HUES6 (cell line): ENCODE results near the gene XYLB.
"Not testable (repeated sequence)": the region's sequence is repeated elsewhere in the genome, so short reads cannot be mapped to it uniquely, and the experiment has no call there.

Experiments
- H3K27ac ChIP-seq: 2 replicates; pipeline ENCODE4 v1.7.0; 2013; ENCODE audit warnings: low read depth, mild to moderate bottlenecking, low read length, inconsistent platforms
- H3K27me3 ChIP-seq: 2 replicates; pipeline ENCODE4 v1.6.1; 2013; ENCODE audit warnings: low read length; ENCODE audit not compliant: control insufficient read depth, insufficient read depth
- H3K36me3 ChIP-seq: 2 replicates; pipeline ENCODE4 v1.6.1; 2013; ENCODE audit warnings: low read length; ENCODE audit not compliant: control insufficient read depth, insufficient read depth
- H3K4me1 ChIP-seq: 2 replicates; pipeline ENCODE4 v1.6.1; 2013; ENCODE audit warnings: low read length; ENCODE audit not compliant: control insufficient read depth, insufficient read depth
- H3K4me3 ChIP-seq: 2 replicates; pipeline ENCODE4 v1.5.1; 2013; ENCODE audit warnings: low read depth, low read length
- H3K9ac ChIP-seq: one replicate; pipeline ENCODE4 v1.6.1; 2013; ENCODE audit warnings: mild to moderate bottlenecking, low read length
- H3K9me3 ChIP-seq: 2 replicates; pipeline ENCODE4 v1.6.1; 2013; ENCODE audit warnings: low read depth, low read length; ENCODE audit not compliant: control insufficient read depth, insufficient read depth

Gene XYLB

GRCh38 chr3:38313695-38314094, 32.9 kb upstream of the XYLB start:
- no peak overlapping the region for H3K4me3 ChIP-seq
- no peaks in the 10 kb centered on the region for H3K9me3 ChIP-seq
- H3K36me3 ChIP-seq = no peaks in the 10 kb centered on the region
- H3K27ac ChIP-seq = no peak overlapping the region
- no peak overlapping the region for H3K9ac ChIP-seq
- no peaks in the 10 kb centered on the region; the same call in 1 of the 2 replicates for H3K27me3 ChIP-seq
- peaks cover 3% of the 10 kb centered on the region; the same call in 1 of the 2 replicates for H3K4me1 ChIP-seq

- H3K4me3 ChIP-seq = no peak overlapping the region
- H3K27ac ChIP-seq = no peak overlapping the region
- no peaks in the 10 kb centered on the region; the same call in 1 of the 2 replicates for H3K27me3 ChIP-seq
- no peak overlapping the region for H3K9ac ChIP-seq
- peaks cover 3% of the 10 kb centered on the region; the same call in 1 of the 2 replicates for H3K4me1 ChIP-seq
- no peaks in the 10 kb centered on the region for H3K9me3 ChIP-seq
- H3K36me3 ChIP-seq = no peaks in the 10 kb centered on the region
These were observed 32.3 kb upstream of the XYLB start for GRCh38 chr3:38314112-38314763.

- peaks cover 3% of the 10 kb centered on the region; the same call in 1 of the 2 replicates for H3K4me1 ChIP-seq
- H3K4me3 ChIP-seq = no peak overlapping the region
- H3K9ac ChIP-seq = no peak overlapping the region
- no peaks in the 10 kb centered on the region for H3K27me3 ChIP-seq
- no peak overlapping the region for H3K27ac ChIP-seq
- no peaks in the 10 kb centered on the region for H3K9me3 ChIP-seq
- H3K36me3 ChIP-seq = no peaks in the 10 kb centered on the region
These were observed 31.7 kb upstream of the XYLB start for GRCh38 chr3:38314764-38315487.

- no peaks in the 10 kb centered on the region for H3K9me3 ChIP-seq
- no peak overlapping the region for H3K9ac ChIP-seq
- H3K4me3 ChIP-seq = no peak overlapping the region
- H3K27me3 ChIP-seq = no peaks in the 10 kb centered on the region
- no peaks in the 10 kb centered on the region for H3K36me3 ChIP-seq
- peaks cover 3% of the 10 kb centered on the region; the same call in 1 of the 2 replicates for H3K4me1 ChIP-seq
- H3K27ac ChIP-seq = no peak overlapping the region
These were observed 30.9 kb upstream of the XYLB start for GRCh38 chr3:38315488-38316230.

- peaks cover 3% of the 10 kb centered on the region; the same call in 1 of the 2 replicates for H3K4me1 ChIP-seq
- H3K27ac ChIP-seq = no peak overlapping the region
- no peaks in the 10 kb centered on the region for H3K27me3 ChIP-seq
- no peaks in the 10 kb centered on the region for H3K9me3 ChIP-seq
- H3K9ac ChIP-seq = no peak overlapping the region
- H3K4me3 ChIP-seq = no peak overlapping the region
- H3K36me3 ChIP-seq = no peaks in the 10 kb centered on the region
These were observed 30.0 kb upstream of the XYLB start for GRCh38 chr3:38316356-38317191.

- no peak overlapping the region for H3K9ac ChIP-seq
- H3K27me3 ChIP-seq = no peaks in the 10 kb centered on the region
- no peak overlapping the region for H3K4me3 ChIP-seq
- peaks cover 3% of the 10 kb centered on the region; the same call in 1 of the 2 replicates for H3K4me1 ChIP-seq
- H3K36me3 ChIP-seq = no peaks in the 10 kb centered on the region
- H3K27ac ChIP-seq = no peak overlapping the region
- H3K9me3 ChIP-seq = no peaks in the 10 kb centered on the region
These were observed 29.3 kb upstream of the XYLB start for GRCh38 chr3:38317192-38317759.

GRCh38 chr3:38318766-38319671, 27.6 kb upstream of the XYLB start:
- Histone ChIP-seq H3K4me3 (no peak overlapping the region), H3K4me1 (peaks cover 3% of the 10 kb centered on the region; the same call in 1 of the 2 replicates)

GRCh38 chr3:38320638-38321037, 25.9 kb upstream of the XYLB start:
- H3K9me3 ChIP-seq, H3K4me3 ChIP-seq, H3K4me1 ChIP-seq, H3K9ac ChIP-seq, H3K27me3 ChIP-seq, H3K36me3 ChIP-seq, H3K27ac ChIP-seq: not testable (repeated sequence)

More at GRCh38 chr3:38318766-38319671, 27.6 kb upstream of the XYLB start:
- no peak overlapping the region for H3K9ac ChIP-seq
- H3K36me3 ChIP-seq = no peaks in the 10 kb centered on the region
- no peaks in the 10 kb centered on the region for H3K27me3 ChIP-seq
- no peak overlapping the region for H3K27ac ChIP-seq
- H3K9me3 ChIP-seq = no peaks in the 10 kb centered on the region

- no peaks in the 10 kb centered on the region for H3K4me1 ChIP-seq
- H3K27me3 ChIP-seq = no peaks in the 10 kb centered on the region
- 0 out of 2 replicates have a peak, but pooled peaks cover 4% of the 10 kb centered on the region for H3K9me3 ChIP-seq
- no peak overlapping the region for H3K9ac ChIP-seq
- no peaks in the 10 kb centered on the region for H3K36me3 ChIP-seq
- no peak overlapping the region for H3K27ac ChIP-seq
- no peak overlapping the region for H3K4me3 ChIP-seq
These were observed 23.5 kb upstream of the XYLB start for GRCh38 chr3:38323060-38323459.
